CD4-positive, alpha-beta T cell treated with Interleukin-21 for 1 hour (primary cell): ENCODE data around the gene LINGO1.

Experiments
- DNase-seq: peaks from one replicate; pipeline ENCODE4 v3.0.0-alpha.2; 2020

LINGO1 gene

GRCh38 chr15:77613814-77614213, 18.9 kb downstream of the LINGO1 start:
- no peak for DNase-seq

GRCh38 chr15:77612958-77613601, 19.6 kb downstream of the LINGO1 start:
- DNase-seq: no peak

GRCh38 chr15:77611767-77612166, 20.9 kb downstream of the LINGO1 start:
- no peak for DNase-seq

GRCh38 chr15:77610731-77611130, 22.0 kb downstream of the LINGO1 start:
- no peak for DNase-seq

- no peak for DNase-seq
Measured at GRCh38 chr15:77609558-77609957, 23.2 kb downstream of the LINGO1 start.

GRCh38 chr15:77608774-77609173, 23.9 kb downstream of the LINGO1 start:
- DNase-seq: no peak

- no peak for DNase-seq
Measured at GRCh38 chr15:77607894-77608261, 24.8 kb downstream of the LINGO1 start.

GRCh38 chr15:77607111-77607893, 25.4 kb downstream of the LINGO1 start:
- DNase-seq: no peak

GRCh38 chr15:77606142-77607034, 26.3 kb downstream of the LINGO1 start:
- no peak for DNase-seq

GRCh38 chr15:77605547-77605946, 27.2 kb downstream of the LINGO1 start:
- no peak for DNase-seq

- DNase-seq: no peak
Measured at GRCh38 chr15:77604973-77605372, 27.7 kb downstream of the LINGO1 start.

- DNase-seq: no peak
Measured at GRCh38 chr15:77603611-77604336, 28.9 kb downstream of the LINGO1 start.

GRCh38 chr15:77602800-77603199, 29.9 kb downstream of the LINGO1 start:
- no peak for DNase-seq

GRCh38 chr15:77599899-77600298, 32.8 kb downstream of the LINGO1 start:
- no peak for DNase-seq

GRCh38 chr15:77599357-77599756, 33.4 kb downstream of the LINGO1 start:
- no peak for DNase-seq

GRCh38 chr15:77598644-77599043, 34.1 kb downstream of the LINGO1 start:
- DNase-seq: no peak

- DNase-seq: no peak
Measured at GRCh38 chr15:77597804-77598453, 34.8 kb downstream of the LINGO1 start.

- DNase-seq: no peak
Measured at GRCh38 chr15:77596821-77597803, 35.6 kb downstream of the LINGO1 start.

GRCh38 chr15:77595231-77595630, 37.5 kb downstream of the LINGO1 start:
- no peak for DNase-seq

- DNase-seq: no peak
Measured at GRCh38 chr15:77592758-77593157, 40.0 kb downstream of the LINGO1 start.
